T-helper 17 cell (primary cell): ENCODE measurements around the gene IVL. TPM values are rescaled to one million over a fixed set of nuclear protein-coding genes. Genes with fewer than 3 reads are reported as not detected.

Source experiments
- total RNA-seq, 4 donors: library from RNA in 2 of 4; stranded (reverse) in 2 of 4; gene quantifications; one replicate each; pipeline ENCODE4 v1.2.3 and lab custom pipeline; 2022 to 2026

Gene IVL
- total RNA-seq, 2 donors from 2014 or later: not detected

Other genes starting within 250 kb of the IVL start
- not detected for gene LCE2D, start 245.2 kb upstream of the IVL start, total RNA-seq
- not detected for gene LCE2C, start 233.3 kb upstream of the IVL start, total RNA-seq
- not detected for gene LCE2B, start 222.4 kb upstream of the IVL start, total RNA-seq
- not detected for gene LCE2A, start 210.2 kb upstream of the IVL start, total RNA-seq
- not detected for gene LCE4A, start 200.4 kb upstream of the IVL start, total RNA-seq
- gene KPRP, start 150.5 kb upstream of the IVL start, total RNA-seq: not detected
- gene LCE1F, start 133.4 kb upstream of the IVL start, total RNA-seq: not detected
- gene LCE1E, start 122.3 kb upstream of the IVL start, total RNA-seq: not detected
- gene LCE1D, start 111.8 kb upstream of the IVL start, total RNA-seq: not detected
- gene LCE1C, start 101.9 kb upstream of the IVL start, total RNA-seq: not detected
- gene LCE1B, start 96.6 kb upstream of the IVL start, total RNA-seq: not detected
- gene LCE1A, start 81.1 kb upstream of the IVL start, total RNA-seq: not detected
- gene LCE6A, start 65.7 kb upstream of the IVL start, total RNA-seq: not detected
- gene LCE7A, start 48.5 kb upstream of the IVL start, total RNA-seq: not detected
- gene SMCP, start 30.2 kb upstream of the IVL start, total RNA-seq: not detected
- not detected for gene SPRR5, start 38.7 kb downstream of the IVL start, total RNA-seq
- gene SPRR4, start 62.1 kb downstream of the IVL start, total RNA-seq: not detected
- gene SPRR1A, start 75.5 kb downstream of the IVL start, total RNA-seq: not detected
- gene SPRR3, start 93.2 kb downstream of the IVL start, total RNA-seq: not detected
- gene SPRR1B, start 122.7 kb downstream of the IVL start, total RNA-seq: not detected
- not detected for gene SPRR2D, start 132.6 kb downstream of the IVL start, total RNA-seq
- gene SPRR2A, start 149.0 kb downstream of the IVL start, total RNA-seq: not detected
- gene SPRR2B, start 163.1 kb downstream of the IVL start, total RNA-seq: not detected
- gene SPRR2E, start 186.0 kb downstream of the IVL start, total RNA-seq: not detected
- not detected for gene SPRR2F, start 205.0 kb downstream of the IVL start, total RNA-seq
- gene SPRR2G, start 242.3 kb downstream of the IVL start, total RNA-seq: not detected